NT2/D1 (cell line): ENCODE results near the gene CRTAC1.

Experiments used
- YY1 ChIP-seq: IDR thresholded peaks from 2 replicates; pipeline ENCODE4 v1.6.1; 2011; ENCODE audit not compliant: insufficient read length, insufficient read depth
- ZNF274 ChIP-seq: IDR thresholded peaks from 2 replicates; pipeline ENCODE4 v1.6.1; 2011; ENCODE audit warnings: mild to moderate bottlenecking, low read depth, low read length

- TF ChIP-seq ZNF274 (no peak), YY1 (no peak)
These were observed 1.0 kb downstream of the CRTAC1 start for GRCh38 chr10:98029149-98030092.
